ENCODE data around the gene DNAJB9.
"Not testable (repeated sequence)": the region's sequence is repeated elsewhere in the genome, so short reads cannot be mapped to it uniquely, and the experiment has no call there.

DNAJB9 gene

DNA sequence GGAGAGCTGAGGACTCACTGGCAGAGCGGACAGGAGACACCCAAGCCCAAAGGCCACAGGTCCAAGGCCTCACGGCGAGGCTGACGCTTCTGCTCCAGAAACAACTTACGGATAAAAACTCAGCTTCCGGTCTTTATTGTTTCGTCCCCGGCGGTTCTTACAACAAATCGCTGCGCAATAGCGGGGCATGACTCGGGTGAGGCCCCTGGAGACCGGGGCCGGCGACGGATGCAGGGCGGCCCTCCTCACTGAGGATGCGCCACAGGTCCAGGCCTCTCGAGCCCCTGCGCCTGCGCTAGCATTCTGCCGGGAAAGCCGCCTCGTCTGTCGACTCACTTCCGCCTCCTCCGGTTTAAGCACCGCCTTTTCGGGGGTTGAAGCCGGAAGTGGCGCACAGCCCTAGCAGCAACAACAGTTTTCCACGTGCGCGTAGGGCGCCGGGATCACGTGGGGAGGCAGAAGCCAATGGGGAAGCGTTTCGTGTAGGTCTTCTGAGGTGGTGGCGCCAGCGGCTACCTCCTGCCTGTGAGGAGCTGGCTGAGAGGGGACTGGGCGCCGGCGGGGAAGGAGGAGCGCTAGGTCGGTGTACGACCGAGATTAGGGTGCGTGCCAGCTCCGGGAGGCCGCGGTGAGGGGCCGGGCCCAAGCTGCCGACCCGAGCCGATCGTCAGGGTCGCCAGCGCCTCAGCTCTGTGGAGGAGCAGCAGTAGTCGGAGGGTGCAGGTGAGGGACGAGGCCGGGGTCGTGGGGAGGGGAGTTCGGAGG, at the start of gene DNAJB9, which contains the start of gene THAP5:
Gene DNAJB9 (plus strand): TSS at position 494 of the 765 bp plus-strand sequence. CDS start 1,853 bp downstream, outside the sequence.
Gene THAP5 (minus strand): TSS at position 326 of the 765 bp plus-strand sequence. CDS start 137 bp downstream, at position 189.
- in situ Hi-C loops (cut with MboI; ENCODE audit: low sequenced_read_pairs): no loop called here

DNA sequence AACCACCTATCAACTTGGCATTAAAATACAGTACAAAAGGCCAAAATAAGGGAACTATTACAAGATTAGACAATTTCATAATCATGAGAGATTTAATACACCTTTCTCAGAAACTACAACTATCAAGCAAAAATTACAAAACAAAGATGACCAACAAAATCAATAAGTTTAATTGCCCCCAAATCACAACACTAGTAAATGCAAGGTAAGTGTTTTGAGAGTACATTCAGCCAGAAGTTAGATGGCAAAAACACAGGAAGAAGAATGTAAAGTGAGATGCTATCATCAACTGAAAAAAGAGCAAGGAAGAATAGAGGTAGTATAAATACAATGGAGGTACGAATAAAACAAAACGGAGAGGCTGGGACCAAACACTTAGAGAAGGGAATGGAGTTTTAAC, 46.9 kb upstream of the DNAJB9 start:
- in situ Hi-C loops (cut with MboI; ENCODE audit: low sequenced_read_pairs): no loop called here

GRCh38 chr7:108525327-108525984, 44.2 kb upstream of the DNAJB9 start:
- in situ Hi-C loops (cut with MboI; ENCODE audit: low sequenced_read_pairs): no loop called here

DNA sequence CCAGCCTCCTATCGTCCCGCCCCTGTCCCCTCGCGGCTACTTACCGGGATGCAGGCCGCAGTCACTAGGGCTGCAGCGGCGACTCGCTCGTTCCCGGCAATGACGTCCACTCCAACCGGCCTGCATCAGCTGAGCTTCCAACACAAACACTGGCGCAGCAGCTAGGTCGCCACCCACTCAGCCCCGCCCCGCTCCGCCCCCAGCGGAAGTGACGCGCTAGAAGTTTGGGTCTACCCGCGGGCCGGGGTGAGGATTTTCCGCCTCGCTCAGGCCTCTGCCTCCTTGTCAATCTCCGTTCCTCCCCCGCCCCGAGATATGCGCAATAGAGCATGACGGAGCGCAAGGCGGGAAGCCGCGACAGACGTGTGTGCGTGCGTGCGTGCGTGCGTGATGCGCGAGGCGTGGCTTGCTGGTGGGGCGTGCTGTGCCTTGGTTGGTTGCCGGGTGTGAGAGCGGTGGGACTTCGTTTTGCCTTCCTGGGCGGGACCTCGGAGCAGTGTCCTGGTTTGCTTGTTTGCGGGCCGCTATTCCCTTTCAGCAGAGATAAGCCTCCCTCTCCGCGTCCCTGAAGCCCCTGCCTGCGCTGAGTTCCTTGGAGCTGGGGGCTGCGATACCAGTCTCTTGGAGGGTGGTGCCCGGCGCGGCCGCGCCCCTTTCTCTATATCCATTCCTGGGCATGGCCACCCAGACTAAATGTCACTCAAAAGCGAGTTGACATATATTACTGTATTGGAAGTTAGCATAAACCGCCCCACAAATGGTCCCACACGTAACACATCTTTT, 43.5 kb upstream of the DNAJB9 start, which contains the start of gene PNPLA8:
Gene PNPLA8 (minus strand): TSS at position 151 of the 783 bp plus-strand sequence. CDS start 10,644 bp downstream, outside the sequence.
- in situ Hi-C loops (cut with MboI; ENCODE audit: low sequenced_read_pairs): no loop called here

- in situ Hi-C loops (cut with MboI; ENCODE audit: low sequenced_read_pairs): no loop called here
Observed at GRCh38 chr7:108526768-108527017, 43.0 kb upstream of the DNAJB9 start.

GRCh38 chr7:108528183-108528712, 41.4 kb upstream of the DNAJB9 start:
- in situ Hi-C loops (cut with MboI; ENCODE audit: low sequenced_read_pairs): no loop called here

DNA sequence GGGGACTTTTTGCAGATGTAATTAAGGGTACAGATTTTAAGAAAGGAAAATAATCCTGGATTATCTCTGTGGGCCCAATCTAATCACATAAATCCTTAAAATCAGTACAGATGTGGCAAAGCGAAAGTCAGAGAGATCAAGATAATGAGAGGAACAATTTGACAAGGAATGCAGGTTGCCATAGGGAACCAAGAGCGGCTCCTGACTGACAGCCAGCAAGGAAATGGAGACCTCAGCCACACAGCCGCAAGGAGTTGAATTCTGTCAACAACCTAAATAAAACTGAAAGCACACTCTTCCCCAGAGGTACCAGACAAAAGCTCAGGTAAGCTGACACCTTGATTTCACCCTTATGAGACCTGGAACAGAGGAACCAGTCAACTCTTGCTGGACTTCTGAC, 40.3 kb upstream of the DNAJB9 start:
- in situ Hi-C loops (cut with MboI; ENCODE audit: low sequenced_read_pairs): no loop called here

DNA sequence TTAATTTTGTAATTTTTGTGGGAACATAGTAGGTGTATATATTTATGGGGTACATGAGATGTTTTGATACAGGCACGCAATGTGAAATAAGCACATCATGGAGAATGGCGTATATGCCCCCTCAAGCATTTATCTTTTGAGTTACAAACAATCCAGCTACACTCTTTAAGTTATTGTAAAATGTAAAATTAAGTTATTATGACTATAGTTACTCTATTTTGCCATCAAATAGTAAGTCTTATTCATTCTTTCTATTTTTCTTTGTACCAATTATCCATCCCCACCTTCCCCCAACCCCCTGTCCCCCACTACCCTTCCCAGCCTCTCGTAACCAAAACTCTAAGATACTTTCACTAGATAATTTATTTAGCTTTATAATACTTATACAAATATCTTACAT, 36.0 kb upstream of the DNAJB9 start:
- in situ Hi-C loops (cut with MboI; ENCODE audit: low sequenced_read_pairs): no loop called here

DNA sequence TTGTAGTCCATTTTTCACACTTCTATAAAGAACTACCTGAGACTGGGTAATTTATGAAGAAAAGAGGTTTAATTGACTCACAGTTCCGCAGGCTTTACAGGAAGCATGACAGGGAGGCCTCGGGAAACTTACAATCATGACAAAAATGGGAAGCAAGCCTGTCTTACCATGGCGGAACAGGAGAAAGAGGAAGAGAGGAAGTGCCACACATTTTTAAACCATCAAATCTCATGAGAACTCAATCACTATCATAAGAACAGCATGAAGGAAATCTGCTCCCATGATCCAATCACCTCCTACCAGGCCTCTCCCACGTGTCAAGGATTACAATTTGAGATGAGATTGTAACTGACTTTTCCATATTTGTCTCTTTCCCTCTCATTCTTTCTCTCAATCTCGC, 34.4 kb upstream of the DNAJB9 start:
- in situ Hi-C loops (cut with MboI; ENCODE audit: low sequenced_read_pairs): no loop called here

- in situ Hi-C loops (cut with MboI; ENCODE audit: low sequenced_read_pairs): no loop called here
Observed at GRCh38 chr7:108535744-108536143, 33.9 kb upstream of the DNAJB9 start.

DNA sequence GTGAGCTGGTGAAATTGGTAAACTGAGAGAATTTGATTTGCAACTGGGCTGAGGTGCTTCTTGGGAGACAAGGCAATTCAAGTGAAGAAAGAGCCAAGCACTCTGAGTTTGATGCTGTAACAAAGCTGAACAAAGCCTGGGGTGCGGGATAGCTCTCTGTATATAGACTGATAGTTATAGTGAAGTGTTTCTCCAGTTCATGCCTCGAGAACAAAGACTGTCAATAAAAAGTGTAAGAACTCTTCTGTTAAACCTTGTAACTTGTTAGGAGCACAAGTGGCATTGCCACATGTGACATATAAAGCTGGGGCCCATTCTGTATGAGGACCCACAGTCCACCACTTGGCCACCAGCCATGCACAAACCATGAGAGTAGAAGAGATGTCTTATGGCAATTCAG, 32.4 kb upstream of the DNAJB9 start:
- in situ Hi-C loops (cut with MboI; ENCODE audit: low sequenced_read_pairs): no loop called here

- in situ Hi-C loops (cut with MboI; ENCODE audit: low sequenced_read_pairs): not testable (repeated sequence)
Observed at GRCh38 chr7:108538236-108538635, 31.4 kb upstream of the DNAJB9 start.

DNA sequence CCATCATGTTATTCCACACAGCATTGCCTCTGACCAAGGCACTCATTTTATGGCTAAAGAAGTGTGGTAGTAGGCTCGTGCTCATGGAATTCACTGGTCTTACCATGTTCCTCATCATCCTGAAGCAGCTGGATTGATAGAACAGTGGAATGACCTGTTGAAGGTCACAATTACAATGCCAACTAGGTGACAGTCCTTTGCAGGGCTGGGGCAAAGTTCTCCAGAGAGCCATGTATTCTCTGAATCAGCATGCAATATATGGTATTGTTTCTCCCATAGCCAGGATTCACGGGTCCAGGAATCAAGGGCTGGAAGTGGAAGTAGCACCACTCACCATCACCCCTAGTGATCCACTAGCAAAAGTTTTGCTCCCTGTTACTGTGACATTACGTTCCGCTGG, 31.0 kb upstream of the DNAJB9 start:
- in situ Hi-C loops (cut with MboI; ENCODE audit: low sequenced_read_pairs): not testable (repeated sequence)

GRCh38 chr7:108541478-108541877, 28.2 kb upstream of the DNAJB9 start:
- in situ Hi-C loops (cut with MboI; ENCODE audit: low sequenced_read_pairs): no loop called here

GRCh38 chr7:108548141-108548896, 21.4 kb upstream of the DNAJB9 start:
- in situ Hi-C loops (cut with MboI; ENCODE audit: low sequenced_read_pairs): not testable (repeated sequence)

- in situ Hi-C loops (cut with MboI; ENCODE audit: low sequenced_read_pairs): not testable (repeated sequence)
Observed at GRCh38 chr7:108556665-108557064, 13.0 kb upstream of the DNAJB9 start.

DNA sequence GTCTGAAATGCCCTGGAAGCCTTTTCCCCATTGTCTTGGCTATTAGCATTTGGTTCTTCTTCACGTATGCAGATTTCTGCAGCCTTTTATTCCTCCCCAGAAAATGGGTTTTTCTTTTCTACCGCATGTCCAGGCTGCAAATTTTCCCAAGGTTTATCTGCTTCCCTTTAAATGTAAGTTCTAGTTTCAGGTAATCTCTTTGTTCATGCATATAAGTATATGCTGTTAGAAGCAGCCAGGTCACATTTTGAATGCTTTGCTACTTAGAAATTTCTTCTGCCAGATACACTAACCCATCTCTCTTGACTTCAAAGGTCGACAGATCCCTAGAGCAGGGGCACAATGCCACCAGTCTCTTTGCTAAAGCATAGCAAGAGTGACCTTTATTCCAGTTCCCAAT, 12.5 kb upstream of the DNAJB9 start:
- in situ Hi-C loops (cut with MboI; ENCODE audit: low sequenced_read_pairs): no loop called here

- in situ Hi-C loops (cut with MboI; ENCODE audit: low sequenced_read_pairs): no loop called here
Observed at GRCh38 chr7:108557617-108558016, 12.1 kb upstream of the DNAJB9 start.

DNA sequence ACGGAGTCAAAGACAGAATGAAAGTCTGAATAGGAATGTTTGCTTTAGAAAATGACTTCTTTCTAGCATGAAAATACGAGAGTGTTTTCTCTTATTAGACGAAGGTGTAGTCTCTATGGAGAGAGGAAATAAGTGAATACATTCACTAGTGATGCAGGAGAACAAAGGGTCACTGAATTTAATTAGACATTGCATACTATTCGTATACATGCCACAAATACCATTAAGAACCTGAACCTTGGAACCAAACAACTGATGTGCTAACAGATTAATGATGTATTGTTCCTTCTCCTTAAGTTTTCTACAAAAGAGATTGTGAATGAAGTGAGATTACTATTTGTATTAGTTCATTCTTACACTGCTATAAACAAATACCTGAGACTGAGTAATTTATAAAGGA, 10.4 kb upstream of the DNAJB9 start:
- in situ Hi-C loops (cut with MboI; ENCODE audit: low sequenced_read_pairs): no loop called here

- in situ Hi-C loops (cut with MboI; ENCODE audit: low sequenced_read_pairs): no loop called here
Observed at GRCh38 chr7:108561047-108561619, 8.5 kb upstream of the DNAJB9 start.
